GM12872 (cell line): ENCODE data around the gene TNS1.

Experiments
- CTCF ChIP-seq: IDR thresholded peaks from 3 replicates; pipeline ENCODE4 v1.5.1; 2011; ENCODE audit warnings: low read depth, mild to moderate bottlenecking, low read length, moderate library complexity; ENCODE audit not compliant: insufficient read depth

TNS1 gene

GRCh38 chr2:217895070-217895635 lies 107.6 kb downstream of the TNS1 start:
- TF ChIP-seq CTCF: no peak

- no peak for TF ChIP-seq CTCF
Observed at GRCh38 chr2:217893440-217893839, 109.4 kb downstream of the TNS1 start.

- TF ChIP-seq CTCF: no peak
Observed at GRCh38 chr2:217892560-217892959, 110.2 kb downstream of the TNS1 start.

- no peak for TF ChIP-seq CTCF
Observed at GRCh38 chr2:217890445-217890844, 112.3 kb downstream of the TNS1 start.

GRCh38 chr2:217889656-217890055 lies 113.1 kb downstream of the TNS1 start:
- no peak for TF ChIP-seq CTCF

GRCh38 chr2:217887841-217888701 lies 114.7 kb downstream of the TNS1 start:
- no peak for TF ChIP-seq CTCF

- peak; percentile 87 for TF ChIP-seq CTCF
Observed at GRCh38 chr2:217886720-217887309, 116.0 kb downstream of the TNS1 start.
